GM08714 (cell line): ENCODE measurements around the gene CDKN2B-AS1.

ENCODE experiments used
- H3K4me3 ChIP-seq: fragments of 200-500 bp; sonication (Bioruptor generic); 2 replicates; pipeline ENCODE4 v1.5.1; 2014; ENCODE audit warnings: mild to moderate bottlenecking, low read length, inconsistent platforms
- ZNF274 ChIP-seq: IDR thresholded peaks from 2 replicates; pipeline ENCODE4 v1.6.1; 2012; ENCODE audit warnings: mild to moderate bottlenecking, low read depth, low read length

CDKN2B-AS1 gene

DNA sequence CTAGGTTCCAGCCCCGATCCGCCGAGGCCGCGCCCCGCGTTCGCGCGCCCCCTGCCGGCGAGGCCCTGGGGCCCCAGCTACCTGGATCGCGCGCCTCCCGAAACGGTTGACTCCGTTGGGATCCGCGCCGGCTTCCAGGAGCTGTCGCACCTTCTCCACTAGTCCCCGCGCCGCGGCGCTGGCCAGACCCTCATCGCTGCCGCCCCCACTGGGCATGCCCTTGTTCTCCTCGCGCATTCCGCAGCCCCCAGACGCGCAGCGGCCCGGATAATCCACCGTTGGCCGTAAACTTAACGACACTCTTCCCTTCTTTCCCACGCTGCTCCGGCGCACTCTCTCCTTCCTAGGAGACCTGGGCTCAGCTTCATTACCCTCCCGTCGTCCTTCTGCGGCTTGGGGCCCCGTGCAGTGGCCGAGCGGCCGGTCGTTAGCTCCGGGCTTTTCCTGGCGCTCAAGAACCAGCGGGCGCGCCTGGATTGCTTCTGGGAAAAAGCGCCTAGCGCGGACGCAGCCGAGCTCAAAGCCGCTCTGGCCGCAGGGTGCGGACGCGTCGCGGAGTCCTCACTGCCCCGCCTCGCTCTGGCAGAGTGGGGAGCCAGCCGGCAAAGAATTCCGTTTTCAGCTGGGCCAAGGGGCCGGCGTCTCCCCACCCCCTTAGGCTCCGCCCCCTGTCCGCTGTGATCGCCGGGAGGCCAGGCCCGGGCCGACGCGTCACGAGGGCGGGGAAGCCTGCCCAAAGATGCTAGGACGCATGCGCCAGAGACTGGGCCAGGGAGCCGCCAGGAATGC, 14.3 kb downstream of the CDKN2B-AS1 start, which contains the start of gene CDKN2B:
CDKN2B (minus strand) TSS at position 589 of the 789 bp plus-strand sequence; CDS start at position 237, 352 bp downstream.
- TF ChIP-seq ZNF274, result no peak
- peak within 1 kb of the TSS; percentile 74 for H3K4me3 ChIP-seq

DNA sequence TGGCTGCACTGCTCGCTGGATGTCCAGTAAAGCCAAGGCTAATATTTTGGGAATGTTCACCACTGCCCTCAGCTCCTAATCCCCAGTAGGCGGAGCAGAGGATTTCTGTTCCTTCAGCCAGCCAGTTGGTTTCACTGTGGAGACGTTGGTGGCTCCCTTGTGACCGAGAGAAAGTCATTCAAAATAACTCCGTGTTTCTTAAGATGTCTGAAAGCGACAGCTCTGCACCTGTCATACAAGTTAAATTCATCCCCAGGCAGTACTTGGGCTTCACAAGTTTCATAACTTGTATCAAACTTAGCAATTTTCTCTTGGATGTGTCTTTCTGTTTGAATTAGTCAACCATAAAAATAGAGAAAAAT, 14.9 kb downstream of the CDKN2B-AS1 start:
- H3K4me3 ChIP-seq, result peak overlapping the region; percentile 74; the same call in 1 of the 2 replicates
- no peak for TF ChIP-seq ZNF274

DNA sequence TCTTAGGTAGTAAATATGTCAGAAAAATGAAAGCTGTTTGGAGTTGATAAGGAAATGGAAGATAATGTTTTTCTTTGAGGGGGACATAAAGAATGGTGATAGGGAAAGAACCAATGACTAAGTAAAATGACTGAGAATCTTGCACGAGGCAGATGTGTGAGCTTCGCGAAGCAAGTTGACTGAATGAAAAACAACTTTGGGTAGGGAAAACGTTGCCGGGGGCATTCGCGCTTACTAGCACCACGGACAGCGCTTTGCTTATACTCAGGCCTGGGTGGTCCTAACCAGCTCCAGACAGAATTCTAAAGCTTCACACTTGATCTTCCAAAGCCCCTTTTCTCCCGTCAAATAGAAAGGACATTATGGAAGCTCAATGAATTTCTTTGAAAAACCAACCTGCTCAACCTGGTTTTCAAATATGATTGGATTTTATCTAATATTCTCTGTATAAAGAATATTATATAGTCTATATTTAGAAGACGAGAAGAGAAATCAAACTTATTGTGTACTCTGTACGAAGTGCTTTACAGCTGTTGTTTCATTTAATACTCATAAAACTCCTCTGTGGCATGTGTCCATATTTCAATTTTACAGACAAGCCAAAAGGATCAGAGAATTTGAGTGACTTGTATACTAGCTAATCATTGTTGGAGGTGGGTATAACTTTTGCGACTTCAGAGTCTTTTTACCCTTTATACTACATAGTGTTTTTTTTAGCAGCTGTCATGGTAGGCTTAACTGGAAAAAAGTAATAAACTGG, 16.5 kb downstream of the CDKN2B-AS1 start:
- no peak for TF ChIP-seq ZNF274
- no peak overlapping the region for H3K4me3 ChIP-seq

DNA sequence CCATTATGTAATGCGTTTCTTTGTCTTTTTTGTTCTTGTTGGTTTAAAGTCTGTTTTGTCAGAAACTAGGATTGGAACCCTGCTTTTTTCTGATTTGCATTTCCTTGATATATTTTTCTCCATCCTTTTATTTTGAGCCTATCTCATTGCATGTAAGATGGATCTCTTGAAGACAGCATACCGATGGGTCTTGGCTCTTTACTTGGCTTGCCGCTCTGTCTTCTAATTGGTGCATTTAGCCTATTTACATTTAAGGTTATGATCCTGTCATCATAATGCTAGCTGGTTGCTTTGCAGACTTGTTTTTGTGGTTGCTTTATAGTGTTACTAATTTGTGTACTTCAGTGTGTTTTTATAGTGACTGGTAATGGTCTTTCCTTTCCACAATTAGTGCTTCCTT, 27.8 kb downstream of the CDKN2B-AS1 start:
- H3K4me3 ChIP-seq, result no peak overlapping the region
- TF ChIP-seq ZNF274, result no peak

DNA sequence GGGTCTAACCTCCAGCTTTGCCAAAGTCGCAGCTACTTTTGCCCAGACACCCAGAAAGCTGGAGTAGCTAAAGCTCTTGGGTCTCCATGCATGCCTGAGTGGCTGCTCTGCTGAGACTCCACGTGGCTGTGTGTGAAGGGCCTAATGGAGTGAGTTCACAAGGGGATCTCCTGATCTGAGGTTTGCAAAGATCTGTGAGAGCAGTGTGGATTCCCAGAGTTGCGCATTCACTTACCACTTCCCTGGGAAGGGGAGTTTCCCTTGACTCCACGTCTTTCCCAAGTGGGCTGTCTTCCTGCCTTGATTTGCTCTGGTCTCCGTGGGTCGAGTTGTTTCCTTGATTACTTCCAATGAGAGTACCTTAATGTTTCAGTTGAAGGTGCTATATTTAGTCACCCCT, 32.1 kb downstream of the CDKN2B-AS1 start:
- no peak overlapping the region for H3K4me3 ChIP-seq
- TF ChIP-seq ZNF274, result no peak

DNA sequence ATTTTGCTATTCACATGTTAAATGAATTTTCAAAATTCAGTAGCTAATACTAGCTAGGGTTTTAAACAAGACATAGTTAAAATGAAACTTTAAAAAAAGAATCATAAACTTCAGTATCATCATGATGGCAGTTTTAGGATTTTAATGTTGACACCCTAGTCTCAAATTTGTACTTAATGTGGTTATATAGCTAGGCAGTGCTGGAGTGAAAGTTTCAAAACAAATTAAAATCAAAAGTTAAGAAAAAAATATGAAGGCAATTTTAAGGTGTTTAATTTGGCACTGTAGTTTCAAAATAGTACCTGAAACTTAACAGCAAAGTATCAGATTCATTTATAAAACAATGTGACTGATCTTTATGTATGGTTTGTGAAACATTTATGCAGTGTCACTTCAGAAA, 33.8 kb downstream of the CDKN2B-AS1 start:
- H3K4me3 ChIP-seq, result no peak overlapping the region

DNA sequence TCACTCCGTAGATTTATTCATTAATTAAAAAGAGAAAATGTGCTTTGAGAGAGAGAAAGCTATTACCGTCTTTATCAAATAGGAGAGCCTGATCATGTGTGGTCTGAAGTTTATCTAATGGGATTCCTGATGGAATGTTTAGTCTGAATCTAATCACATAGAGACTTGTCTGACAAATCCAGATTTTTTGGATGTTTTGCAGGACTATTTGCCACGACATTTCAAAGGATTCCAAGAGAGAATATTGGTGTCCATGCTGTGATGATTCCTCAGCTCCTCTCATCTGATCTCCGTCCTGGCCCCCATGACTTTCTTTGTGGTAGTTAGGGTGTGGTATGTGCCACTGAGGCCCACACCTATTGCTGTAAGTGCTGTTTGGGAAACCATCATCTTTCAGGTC, 34.6 kb downstream of the CDKN2B-AS1 start:
- no peak overlapping the region for H3K4me3 ChIP-seq
- TF ChIP-seq ZNF274, result no peak

More for the DNA sequence above, 33.8 kb downstream of the CDKN2B-AS1 start:
- no peak for TF ChIP-seq ZNF274

DNA sequence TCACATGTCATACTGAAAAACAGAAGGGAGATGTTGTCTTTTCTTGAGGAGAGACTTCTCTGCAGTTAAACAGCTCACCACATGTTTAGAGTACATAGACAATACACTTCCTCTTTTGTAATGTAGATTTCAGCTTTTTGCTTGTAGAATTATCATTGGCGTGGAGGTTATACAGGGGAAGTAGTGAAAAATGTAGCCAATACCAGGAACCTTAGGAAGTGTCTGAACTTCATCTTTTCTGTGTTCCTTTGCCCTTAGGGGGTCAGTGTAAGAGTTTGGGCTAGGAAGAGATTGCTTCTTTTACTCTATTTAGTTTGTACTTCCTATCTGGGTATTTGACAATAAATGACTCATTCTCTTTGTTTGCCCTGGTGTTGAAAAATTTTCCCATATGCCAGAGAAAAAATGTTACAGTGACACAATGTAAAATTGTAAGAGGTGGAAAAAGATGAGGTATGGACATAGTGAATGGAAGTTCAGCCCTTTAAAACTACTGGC, 35.6 kb downstream of the CDKN2B-AS1 start:
- no peak overlapping the region for H3K4me3 ChIP-seq
- TF ChIP-seq ZNF274, result no peak

DNA sequence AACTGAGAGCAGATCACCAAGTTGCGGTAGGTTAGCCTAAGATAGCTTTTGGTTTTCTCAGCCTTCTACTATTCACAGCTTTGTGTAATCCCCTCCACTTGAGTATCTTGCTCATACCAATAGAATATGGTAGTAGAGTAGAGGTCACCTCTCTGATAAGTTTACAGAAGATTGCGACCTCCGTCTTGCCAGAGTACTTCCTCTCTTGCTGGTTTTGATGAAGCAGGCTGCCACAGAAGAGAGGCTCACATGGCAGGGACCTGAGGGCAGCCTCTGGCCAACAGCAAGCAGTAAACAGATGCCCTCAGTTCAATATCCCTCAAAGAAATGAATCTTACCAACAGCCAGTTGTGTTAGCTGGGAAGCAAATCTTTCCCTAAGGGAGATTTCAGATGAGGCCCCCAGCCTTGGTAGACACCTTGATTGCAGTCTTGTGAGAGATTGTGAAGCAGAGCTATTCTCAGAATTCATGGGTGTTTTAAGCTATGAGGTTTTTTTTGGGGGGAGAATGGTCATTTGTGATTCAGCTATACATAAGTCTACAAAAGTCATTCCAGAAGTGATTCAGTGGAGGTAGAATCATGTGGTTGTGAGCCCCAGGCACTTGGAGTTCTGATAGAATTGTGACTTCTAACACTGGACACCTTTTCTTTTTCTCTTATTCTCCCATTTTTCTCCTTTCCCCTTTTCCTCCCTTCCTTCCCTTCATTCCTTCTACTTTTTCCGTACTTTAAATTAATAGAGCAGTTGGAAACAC, 37.2 kb downstream of the CDKN2B-AS1 start:
- H3K4me3 ChIP-seq, result no peak overlapping the region
- no peak for TF ChIP-seq ZNF274

DNA sequence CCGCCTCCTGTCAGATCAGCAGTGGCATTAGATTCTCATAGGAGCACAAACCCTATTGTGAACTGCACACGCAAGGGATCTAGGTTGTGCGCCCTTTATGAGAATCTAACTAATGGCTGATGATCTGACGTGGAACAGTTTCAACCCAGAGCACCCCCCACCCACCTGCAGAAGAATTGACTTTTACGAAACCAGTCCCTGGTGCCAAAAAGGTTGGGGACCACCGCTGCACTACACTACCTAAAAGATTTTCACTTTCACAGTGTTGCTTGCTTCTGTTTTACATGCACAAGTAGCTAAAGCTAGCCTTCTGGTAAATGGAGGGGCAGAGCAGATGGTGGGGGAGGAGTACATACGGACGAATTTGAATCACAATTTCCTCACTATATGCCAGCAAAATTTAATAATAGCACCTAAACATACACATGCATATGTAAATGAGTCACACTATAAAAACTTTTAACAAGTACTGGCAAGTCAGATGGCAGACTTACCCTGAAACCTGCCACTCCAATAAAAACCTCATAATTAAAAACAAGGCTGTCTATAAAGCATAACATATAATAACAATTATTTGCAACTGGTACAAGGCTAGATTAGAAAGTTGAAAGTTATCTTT, 38.5 kb downstream of the CDKN2B-AS1 start:
- TF ChIP-seq ZNF274, result no peak
- H3K4me3 ChIP-seq, result no peak overlapping the region

DNA sequence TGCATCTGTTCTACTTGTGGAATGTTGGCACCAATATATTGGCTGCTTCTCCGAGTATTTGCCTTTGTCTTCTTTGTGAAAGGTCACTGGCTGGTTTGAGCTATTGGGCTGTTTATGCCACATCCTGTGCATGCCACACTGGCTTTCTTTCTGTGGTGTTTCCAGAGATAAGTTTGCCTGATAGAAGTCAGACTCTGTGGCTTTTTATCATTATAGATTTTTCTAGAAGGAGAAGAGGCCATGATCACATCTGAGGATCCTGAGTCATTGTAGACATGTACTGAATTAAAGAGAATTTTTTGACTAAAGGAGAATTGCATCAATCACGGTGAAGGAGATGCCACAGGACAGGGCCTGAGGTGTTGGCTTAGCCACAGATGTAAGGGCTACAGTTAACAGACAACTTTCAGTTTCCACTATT, 41.0 kb downstream of the CDKN2B-AS1 start:
- no peak for TF ChIP-seq ZNF274
- H3K4me3 ChIP-seq, result no peak overlapping the region

DNA sequence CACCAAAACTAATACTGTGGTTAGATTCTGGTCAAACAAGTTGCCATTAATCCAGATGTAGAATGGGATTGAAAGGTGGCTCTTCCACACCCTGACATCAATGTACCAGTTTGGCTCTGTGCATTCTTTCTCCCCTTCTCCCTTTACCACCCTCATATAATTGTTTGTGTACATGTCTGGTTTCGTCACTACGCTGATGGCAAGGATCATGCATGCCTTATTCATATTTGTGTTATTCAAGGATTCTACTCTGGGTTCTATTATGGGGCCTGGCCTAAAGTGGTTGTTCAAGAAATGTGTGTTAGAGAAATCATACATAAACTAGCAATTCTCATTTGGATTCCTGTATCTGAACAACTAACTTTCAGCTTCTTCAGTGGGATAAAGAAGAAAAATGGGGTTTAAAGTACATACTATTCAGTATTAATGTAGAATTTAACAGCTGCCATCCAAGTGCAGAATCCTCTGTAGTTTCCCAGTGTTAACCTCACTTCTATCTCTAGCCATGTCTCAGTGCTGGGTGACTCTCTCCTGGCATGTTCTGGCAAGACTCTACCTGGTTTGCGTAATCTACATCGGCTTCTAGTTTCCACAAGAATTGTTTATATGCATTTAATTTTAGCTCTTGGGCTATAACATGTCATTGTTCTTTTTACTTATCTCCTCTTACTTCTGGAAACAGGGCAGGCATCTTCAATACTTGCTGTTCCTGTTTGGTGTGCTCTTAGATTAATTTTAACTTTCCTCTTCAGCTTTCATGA, 42.5 kb downstream of the CDKN2B-AS1 start:
- H3K4me3 ChIP-seq, result no peak overlapping the region
- no peak for TF ChIP-seq ZNF274
